Fibroblast of skin of scalp (primary cell): Measurements from ENCODE around the gene ACSS3. TPM values are rescaled to one million over a fixed set of nuclear protein-coding genes. Genes with fewer than 3 reads are reported as not detected.
"Not testable (repeated sequence)": the region's sequence is repeated elsewhere in the genome, so short reads cannot be mapped to it uniquely, and the experiment has no call there.

Source experiments
- DNase-seq: peaks from one replicate; pipeline ENCODE4 v3.0.0-alpha.2; 2013
- polyA plus RNA-seq, 2 experiments: library from polyadenylated mRNA; unstranded; fragments of 120-200 nt; gene quantifications; one replicate each; pipeline ENCODE4 v1.2.1, GENCODE V29; 2013; ENCODE audit not compliant: insufficient read length in 2 of 2

Gene ACSS3, protein sequence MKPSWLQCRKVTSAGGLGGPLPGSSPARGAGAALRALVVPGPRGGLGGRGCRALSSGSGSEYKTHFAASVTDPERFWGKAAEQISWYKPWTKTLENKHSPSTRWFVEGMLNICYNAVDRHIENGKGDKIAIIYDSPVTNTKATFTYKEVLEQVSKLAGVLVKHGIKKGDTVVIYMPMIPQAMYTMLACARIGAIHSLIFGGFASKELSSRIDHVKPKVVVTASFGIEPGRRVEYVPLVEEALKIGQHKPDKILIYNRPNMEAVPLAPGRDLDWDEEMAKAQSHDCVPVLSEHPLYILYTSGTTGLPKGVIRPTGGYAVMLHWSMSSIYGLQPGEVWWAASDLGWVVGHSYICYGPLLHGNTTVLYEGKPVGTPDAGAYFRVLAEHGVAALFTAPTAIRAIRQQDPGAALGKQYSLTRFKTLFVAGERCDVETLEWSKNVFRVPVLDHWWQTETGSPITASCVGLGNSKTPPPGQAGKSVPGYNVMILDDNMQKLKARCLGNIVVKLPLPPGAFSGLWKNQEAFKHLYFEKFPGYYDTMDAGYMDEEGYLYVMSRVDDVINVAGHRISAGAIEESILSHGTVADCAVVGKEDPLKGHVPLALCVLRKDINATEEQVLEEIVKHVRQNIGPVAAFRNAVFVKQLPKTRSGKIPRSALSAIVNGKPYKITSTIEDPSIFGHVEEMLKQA
- polyA plus RNA-seq (2013, experiment 1 of 2; ENCODE audit: insufficient read length) = 2.2 TPM
- polyA plus RNA-seq (2013, experiment 2 of 2; ENCODE audit: insufficient read length) = 2.6 TPM

DNA sequence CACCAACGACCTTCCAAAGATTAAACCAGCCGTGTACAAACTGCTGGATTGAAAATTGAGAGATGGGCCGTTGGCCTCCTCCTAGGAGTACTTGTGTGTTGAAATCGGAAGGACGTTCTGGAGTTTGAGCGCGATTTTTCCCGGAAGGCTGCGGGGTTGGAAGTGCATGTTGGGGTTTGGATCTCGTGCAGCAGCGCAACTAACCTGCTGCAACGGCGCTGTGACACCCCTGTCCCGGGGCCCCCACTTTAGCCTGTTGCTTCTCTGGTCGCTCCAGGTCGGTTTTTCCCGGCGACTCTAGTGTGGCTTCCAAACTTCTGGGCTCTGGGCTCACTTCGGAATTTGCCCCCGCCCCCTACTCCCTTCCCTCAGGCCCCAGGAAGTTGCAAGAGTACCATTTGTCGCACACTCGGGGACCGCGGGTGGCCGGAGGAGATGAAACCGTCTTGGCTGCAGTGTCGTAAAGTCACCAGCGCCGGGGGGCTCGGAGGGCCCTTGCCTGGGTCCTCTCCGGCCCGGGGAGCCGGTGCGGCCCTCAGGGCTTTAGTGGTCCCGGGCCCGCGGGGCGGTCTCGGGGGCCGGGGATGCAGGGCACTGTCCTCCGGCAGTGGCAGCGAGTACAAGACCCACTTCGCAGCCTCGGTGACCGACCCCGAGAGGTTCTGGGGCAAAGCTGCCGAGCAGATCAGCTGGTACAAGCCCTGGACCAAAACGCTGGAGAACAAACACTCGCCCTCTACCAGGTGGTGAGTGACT lies at the start of gene ACSS3:
Gene ACSS3, plus strand, starts transcription at position 394 of the 756 bp plus-strand sequence. Its CDS starts 42 bp downstream, at position 436.
- peak; percentile 39 for DNase-seq

DNA sequence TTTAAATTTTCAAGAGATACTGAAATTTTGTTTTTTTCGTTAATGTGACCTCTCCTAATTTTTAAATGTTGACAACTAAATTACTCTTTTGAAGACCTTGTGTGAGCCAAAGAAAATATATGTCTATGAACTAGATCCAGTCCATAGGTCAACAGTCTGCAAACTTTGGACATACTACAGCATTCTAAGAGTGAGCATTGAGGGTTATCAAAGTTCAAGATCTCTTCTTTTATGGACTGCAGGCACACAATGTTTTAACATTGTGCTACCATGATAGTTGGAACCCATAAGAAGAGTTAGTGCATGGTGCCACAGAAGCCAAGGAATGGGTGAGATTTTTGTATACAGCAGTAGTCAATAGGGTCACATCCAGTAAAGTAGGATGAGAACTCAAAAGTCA lies 43.0 kb upstream of the ACSS3 start:
- no peak for DNase-seq

DNA sequence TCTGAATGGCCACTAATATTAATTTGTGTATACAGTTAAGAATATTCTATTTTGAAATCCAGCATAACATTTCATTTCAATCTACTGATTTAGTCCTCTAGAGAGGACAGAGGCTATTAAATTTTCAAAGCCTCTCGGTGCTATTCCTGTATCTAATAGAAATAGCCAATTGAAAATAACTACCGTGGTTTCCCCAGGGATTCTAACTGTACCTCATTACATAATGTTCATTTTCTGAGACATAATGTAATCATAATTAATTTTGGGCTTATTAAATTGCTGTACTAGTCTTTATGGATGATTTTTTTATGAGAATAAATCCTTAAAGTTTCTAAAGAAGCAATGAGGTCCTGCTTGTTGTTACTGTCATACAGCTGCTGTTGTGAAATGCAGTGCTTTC lies 38.6 kb upstream of the ACSS3 start:
- no peak for DNase-seq

DNA sequence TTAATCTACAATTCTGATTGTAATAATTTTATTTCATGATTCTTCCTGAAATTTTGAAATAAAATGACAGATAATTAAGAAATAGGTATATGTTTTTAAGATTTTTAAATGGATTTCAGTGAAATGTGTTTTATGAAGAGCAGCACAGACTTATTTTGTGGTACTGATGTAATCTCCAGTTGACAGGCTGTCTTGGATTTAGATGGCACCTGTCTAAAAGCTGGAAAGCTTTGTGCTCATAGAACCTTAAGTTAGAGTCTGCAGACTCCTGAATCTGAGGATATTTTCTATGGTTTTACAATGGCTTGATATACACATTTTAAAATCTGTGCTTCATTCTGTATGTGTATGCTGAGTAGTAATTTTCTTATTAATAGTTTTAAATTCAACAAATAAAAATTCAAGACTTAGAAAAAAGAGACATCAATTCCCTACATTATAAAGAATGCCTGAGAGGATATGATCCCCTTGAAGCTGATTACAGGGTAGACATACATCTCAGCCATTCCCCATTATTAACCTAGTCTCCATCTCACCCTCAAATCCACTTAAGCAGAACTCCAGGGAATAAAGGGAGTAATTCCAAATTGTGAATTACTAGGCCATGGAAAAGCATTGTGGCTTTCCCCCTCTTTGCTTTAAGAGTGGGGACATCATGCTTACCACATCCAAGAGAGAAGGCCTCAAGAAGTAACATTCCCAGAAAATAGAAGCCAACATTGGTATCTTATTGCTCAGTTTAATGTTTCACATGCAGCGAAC lies 33.7 kb upstream of the ACSS3 start:
- DNase-seq = no peak

DNA sequence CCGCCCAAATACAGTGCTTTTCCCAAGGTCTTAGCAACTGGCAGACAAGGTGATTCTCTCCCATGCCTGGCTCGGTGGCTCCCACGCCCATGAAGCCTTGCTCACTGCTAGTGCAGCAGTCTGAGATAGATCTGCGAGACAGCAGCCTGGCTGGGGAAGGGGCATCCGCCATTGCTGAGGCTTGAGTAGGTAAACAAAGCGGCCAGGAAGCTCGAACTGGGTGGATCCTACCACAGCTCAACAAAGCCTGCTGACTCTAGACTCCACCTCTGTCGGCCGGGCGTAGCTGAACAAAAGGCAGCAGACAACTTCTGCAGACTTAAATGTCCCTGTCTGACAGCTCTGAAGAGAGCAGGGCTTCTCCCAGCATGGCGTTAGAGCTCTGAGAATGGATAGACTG lies 12.9 kb upstream of the ACSS3 start:
- DNase-seq = not testable (repeated sequence)

DNA sequence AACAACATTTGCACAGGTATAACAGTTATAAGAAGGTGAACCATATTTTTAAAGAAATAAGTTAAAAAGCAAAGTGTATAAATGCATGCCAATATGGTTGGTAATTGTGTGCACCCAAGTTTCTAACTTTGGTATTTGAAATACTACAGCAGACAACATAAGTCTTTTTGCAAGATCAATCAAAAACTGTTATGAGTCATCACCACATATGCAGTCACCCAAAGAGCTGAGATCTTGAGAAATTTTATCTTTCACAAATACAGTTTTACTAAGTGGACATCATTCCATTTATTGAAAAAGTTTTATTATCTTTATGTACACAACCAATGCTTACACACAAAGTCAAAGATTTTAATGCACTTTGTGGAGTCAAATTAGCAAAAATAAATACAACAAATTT lies 7.0 kb upstream of the ACSS3 start:
- no peak for DNase-seq

DNA sequence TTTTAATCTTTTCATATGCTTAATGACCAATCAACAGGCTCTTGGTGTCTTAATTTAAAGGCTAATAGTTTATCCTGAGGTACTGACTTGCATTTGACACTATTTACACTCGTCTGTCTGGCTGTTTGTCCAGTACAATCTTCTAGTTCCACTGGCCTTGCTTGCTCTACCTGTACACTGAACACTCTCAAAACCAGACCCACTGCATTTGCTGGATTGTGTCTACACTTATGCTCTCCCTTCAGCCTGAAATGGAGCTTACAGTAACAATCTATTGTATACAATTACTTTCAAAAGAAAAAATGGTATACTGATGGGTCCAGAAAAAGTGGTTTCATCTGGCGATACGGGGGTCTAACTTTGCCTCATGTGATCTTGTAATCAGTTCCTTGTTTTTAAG lies 2.3 kb upstream of the ACSS3 start:
- no peak for DNase-seq

DNA sequence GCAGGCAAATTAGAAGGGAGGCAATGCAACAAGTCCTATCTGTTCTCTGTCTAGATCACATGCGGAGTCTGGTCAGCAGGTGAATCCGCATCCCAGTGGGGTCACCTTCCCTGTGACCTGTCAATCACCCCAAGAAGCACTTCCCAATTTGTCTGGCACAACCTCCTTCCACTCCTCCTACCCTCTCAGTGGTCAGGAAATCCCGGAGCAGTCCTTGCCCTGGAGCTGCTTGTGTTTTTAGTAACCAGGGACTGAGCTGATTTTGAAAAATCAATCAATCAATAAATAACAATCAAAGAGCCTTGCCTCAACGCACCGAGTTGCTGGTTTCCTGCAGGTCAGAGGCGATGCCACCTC lies 572 bp upstream of the ACSS3 start:
- no peak for DNase-seq

DNA sequence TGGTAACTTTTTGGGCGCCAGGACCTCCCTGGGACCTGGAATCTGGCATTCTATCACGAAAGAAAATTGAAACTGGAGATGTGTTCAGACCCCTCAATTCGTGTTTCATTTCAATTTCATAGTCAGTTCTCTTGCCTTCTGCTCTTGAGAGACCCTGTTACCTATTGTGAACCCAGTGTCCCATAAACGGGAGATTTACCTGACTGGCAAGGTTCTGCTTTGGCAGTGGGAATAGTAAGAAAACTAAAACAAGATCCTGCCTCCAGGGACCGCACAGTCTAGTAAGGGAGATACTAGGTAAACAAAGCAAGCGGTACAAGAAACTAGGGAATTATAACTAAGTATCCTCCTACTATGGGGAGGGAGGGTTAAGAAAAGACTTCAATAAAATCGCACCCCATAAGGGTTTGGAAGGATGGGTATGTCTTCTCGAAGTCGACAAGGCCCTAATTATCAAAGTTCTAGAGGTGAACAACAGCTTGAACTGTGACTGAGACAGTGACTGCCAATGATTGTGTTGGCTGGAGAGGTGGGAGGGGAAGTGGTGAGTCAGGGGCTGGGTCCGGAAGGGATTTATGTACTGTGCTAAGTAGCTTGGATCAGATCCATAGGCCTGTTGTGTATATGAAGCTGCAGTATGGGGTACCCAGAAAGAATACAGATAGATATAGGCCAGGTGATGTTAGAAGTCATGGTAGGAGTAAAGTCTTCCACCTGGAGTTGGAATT lies 754 bp downstream of the ACSS3 start:
- DNase-seq = peak; percentile 41

DNA sequence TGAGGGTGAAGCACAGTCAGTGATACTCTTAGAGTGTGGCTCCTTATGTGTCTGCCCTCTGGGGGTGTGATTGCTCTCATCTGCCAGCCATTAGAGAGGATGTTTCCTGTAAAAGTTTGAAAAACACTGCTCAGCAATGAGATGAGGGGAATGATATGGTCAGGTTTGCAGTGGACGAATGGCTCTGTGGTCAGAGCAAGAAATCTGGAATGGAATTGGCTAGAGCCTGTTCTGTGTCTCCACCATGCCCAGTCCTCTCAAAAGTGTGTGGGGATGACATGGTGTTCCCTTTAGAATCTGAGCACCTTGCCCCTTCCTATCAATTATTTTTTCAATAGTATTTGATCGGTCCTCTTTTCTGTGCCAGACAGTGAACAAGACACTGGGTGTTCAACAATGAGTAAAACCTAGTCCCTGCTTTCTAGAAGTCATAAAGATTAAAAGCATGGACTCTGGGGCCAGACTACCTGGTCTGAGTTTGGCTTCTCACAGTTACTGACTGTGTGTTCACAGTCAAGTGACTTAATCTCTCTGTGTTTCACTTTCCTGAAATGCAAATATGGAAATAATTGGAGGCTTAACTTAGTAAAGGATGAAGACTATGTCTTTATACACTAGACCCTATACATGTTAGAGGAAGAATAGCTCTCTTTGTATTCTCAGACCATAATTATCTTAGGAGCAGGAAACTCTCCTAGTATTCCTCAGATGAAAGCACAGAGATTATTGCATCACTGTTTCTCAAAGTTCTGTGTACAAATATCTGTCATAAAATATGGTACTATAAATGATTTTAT lies 1.6 kb downstream of the ACSS3 start:
- DNase-seq = no peak

DNA sequence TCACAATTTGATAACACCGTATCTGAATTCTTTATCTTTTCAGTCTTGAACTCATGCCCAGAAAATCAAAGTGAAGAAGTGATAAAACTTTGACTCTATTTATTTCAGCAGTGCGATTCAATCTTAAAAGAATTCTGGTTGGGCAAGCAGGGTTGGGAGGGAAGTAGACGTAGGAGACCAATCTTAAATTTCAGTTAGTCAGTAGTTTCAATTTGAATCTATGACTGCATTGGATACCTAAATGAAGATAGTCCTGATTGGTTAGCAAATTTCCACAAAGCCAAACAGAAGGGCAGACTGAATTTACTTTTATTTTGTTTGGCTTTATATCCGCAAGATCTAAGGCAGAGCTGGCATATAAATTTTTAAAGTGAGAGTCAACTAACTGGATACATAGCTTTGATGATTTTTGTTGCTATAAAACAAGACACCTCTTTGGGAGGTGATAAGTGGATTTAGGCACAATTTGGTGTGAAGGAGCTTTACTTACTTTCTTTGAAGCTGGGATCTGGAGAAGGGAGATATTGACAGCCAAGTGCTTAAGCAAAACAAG lies 2.6 kb downstream of the ACSS3 start:
- no peak for DNase-seq

DNA sequence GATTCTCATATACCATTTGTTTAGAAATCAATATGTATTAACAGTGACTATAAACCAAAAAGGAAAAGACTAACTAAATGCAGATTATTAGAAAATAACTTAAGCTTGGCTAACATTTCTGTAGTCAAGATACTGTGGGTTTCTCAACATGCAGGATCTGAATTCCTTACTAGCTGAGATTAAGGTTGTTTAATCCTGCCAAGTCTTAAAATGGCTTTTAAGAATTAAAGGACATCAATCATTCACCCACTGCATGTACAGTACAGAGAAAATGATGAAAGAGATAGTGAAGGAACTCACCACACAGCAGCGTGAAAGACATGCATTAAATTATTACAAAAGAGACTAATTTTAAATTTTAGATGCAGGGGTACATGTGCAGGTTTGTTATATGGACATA lies 3.8 kb downstream of the ACSS3 start:
- no peak for DNase-seq

DNA sequence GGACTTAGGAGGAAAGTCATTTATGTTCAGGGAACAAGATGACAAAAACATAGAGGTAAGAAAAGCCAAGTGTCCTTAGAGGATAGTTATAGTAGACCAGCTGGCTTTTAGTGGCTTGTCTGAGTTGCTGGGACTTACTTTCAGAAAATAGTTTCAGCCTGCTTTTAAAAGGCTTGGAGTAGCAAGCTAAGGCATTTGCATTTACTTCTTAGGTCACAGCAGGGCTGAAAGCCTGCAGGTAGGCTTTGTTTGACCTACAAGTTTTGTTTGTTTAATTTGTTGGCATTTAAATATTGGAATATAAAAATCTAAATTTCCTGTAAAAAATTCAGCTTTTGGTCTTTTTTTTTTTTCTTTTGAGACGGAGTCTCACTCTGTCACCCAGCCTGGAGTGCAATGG lies 5.1 kb downstream of the ACSS3 start:
- no peak for DNase-seq

DNA sequence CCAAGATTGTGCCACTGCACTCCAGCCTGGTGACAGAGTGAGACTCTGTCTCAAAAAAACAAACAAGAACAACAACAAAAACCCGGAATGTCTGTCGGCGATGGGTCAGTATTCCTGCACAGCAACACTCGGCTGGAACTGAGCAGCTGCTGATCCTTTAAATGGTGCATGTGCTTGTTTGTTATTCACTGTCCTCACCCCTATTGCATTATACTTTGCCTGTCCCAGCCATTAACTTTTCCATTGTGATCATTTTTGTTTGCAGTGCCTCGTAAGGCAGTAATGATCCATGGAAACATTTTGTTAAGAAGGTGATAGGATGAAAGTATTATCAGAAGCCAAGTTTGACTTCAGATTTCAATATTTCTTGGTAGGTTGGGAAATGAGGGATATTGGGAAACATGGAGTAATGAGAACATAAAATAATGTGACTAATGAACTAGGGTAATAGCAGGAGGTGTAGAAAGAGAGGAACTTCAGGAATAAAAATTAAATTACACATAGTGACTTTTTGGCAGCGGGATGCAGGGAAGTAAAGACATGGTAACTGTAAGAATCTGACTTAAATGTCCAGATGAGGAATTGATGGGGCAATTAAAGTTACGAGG lies 6.1 kb downstream of the ACSS3 start:
- DNase-seq = no peak

DNA sequence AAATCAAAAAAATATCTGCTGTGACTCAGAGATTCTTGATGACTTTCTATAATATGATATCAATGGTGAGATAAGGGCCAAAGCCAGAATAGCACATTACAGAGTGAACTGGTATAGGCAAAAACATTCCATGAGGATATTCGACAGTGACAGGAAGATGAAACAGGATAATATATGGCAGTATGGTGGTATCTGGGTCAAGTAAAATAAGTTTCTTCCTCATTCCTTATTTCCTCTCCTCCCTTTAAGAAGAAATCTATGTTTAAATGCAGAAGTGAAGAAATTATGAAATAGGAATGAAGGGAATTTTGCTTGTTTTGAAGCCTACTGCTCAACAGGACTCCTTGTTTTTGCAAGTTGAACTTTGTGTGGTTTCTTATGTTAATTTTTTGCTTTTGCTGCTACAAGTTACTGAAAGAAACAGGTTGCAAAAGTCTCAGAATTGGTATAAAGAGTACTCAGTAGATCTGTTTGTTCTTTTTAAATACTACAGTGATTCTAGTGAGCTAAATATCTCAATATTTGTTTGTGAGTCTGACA lies 7.0 kb downstream of the ACSS3 start:
- no peak for DNase-seq

DNA sequence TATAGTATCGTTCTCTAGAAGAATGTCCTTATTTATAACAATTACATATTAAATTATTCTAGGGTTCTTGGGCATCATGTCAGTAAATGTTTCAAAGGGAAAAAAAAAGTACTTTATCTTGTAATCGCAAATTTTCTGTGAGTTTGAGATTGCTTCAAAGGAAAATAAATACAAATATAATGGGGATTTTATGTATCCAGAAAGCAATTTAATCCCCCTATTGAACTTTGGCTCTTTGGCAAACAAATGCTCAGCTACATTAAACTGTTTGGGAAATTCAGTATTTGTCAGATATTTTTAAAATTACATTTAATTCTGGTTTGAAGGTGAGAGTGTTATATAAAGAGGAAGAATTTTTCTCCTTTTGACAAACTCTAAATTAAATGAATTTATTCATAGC lies 8.0 kb downstream of the ACSS3 start:
- DNase-seq = no peak

DNA sequence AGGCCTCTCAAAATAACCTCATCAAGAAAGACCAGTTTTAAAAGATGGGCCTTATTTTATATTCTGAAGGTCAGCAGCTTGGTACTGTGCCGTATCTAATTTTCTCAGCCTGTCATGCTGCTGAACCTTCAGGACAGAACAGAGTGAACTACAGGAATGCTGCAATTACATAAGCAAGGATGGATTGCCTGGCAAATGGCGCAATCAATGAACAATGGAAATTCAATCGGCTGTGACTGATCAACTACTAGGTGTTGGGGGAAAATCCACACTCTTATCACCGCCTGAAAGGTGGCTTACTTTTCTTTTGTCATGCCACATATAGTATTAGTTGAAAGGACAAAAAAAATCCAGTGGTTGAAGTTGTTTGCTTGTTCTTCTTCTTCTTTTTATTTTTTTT lies 8.5 kb downstream of the ACSS3 start:
- DNase-seq = no peak

DNA sequence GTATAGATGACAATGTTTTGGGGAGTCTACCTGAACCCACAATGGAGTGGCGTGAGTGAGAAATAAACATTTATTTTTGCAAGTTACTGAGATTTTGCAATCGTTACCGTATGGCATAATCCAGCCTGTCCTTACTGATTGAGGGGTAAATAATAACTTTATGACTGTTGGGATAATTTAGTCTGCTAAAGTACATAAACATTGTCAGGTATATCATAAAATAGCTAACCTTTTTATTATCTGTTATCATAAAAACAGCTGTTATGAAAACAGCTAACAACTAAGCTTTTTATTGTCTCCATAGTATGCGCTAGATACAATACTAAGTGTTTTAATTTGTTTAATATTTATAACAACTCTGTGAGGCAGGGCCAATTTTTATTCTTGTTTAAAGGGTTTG lies 10.3 kb downstream of the ACSS3 start:
- no peak for DNase-seq

DNA sequence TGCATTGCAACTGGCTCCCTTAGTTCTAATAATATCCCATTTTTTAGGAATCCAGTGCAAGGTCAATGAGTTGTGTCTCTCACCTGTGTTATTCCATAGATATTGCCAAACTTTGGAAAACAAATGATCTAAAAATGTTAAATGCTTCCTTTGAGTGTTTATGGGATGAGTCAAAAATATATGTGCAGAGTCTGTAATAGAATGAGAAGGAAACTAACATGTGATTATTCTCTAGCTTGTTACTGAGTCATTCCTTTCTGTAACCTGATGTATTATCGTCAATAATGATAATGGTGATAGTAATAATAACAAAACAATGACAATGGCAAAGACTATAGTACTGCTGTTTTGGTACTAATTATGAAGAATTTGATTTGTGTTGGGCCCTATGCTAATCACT lies 11.5 kb downstream of the ACSS3 start:
- DNase-seq = no peak

DNA sequence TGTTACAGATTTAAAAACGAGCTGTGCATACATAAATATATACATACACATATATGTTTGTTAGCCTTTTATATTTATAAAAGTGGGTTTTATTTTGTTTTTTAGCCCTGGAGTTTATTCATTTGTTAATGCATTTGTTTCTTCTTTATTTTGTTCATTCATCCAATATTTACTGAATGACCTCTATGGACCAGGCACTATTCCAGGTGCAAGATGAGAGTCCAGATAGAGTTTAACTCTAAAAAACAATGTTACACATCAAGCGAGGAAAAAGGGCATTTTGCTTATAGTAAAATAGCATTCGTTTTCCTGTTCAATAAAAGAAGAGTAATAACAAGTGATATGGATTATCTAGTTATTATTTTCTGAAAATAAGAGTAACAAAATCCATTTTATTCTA lies 14.2 kb downstream of the ACSS3 start:
- no peak for DNase-seq
